ENCODE data around the gene DNAJB1.

Gene DNAJB1

GRCh38 chr19:14555918-14556661 lies 37.9 kb upstream of the DNAJB1 start:
- TF ChIP-seq CTCF (IDR thresholded peaks at IDR 0.05) = no peak

- peak; percentile 30; the same call in 1 of the 2 replicates for TF ChIP-seq CTCF (IDR thresholded peaks at IDR 0.05)
Measured at GRCh38 chr19:14554382-14554812, 36.2 kb upstream of the DNAJB1 start.

- TF ChIP-seq CTCF (IDR thresholded peaks at IDR 0.05) = no peak
Measured at GRCh38 chr19:14553939-14554243, 35.7 kb upstream of the DNAJB1 start.

GRCh38 chr19:14553042-14553938 lies 35.1 kb upstream of the DNAJB1 start:
- no peak for TF ChIP-seq CTCF (IDR thresholded peaks at IDR 0.05)

GRCh38 chr19:14551134-14552005 lies 33.2 kb upstream of the DNAJB1 start:
- peak; percentile 23; the same call in 1 of the 2 replicates for TF ChIP-seq CTCF (IDR thresholded peaks at IDR 0.05)

GRCh38 chr19:14550201-14550754 lies 32.1 kb upstream of the DNAJB1 start:
- no peak for TF ChIP-seq CTCF (IDR thresholded peaks at IDR 0.05)

GRCh38 chr19:14545716-14546082 lies 27.5 kb upstream of the DNAJB1 start:
- no peak for TF ChIP-seq CTCF (IDR thresholded peaks at IDR 0.05)
